ENCODE data around the gene NEK7.
"Not testable (repeated sequence)": the region's sequence is repeated elsewhere in the genome, so short reads cannot be mapped to it uniquely, and the experiment has no call there.

NEK7 gene

DNA sequence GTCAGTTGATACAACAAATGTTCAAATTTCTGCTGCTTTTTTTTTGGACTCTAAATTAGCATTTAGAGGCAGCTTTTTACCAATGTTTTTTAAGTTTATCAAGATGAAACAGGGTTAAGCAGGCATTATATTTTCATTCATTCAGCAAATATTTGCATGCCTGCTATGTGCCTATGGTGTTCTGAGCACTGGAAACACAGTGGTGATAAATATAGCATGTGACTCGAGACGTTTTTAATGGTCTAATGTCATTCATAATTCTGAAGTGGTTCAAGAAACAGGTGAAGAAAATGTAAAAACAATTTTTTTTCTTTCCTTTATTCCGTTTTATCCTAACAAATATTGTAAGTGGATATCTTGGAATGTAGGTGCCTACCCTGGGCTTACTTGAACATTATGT lies 26.8 kb downstream of the NEK7 start:
- no peaks in the 10 kb centered on the region for H3K36me3 ChIP-seq (ENCODE audit: control insufficient read depth in 1 of 2, insufficient read depth in 2 of 2, low read length in 2 of 2)
- peaks cover 35 to 42% of the 10 kb centered on the region in 2 donors for H3K4me1 ChIP-seq (ENCODE audit: control insufficient read depth in 1 of 2, insufficient read depth in 2 of 2, low read length in 2 of 2)
- no peaks in the 10 kb centered on the region for H3K9me3 ChIP-seq (ENCODE audit: control insufficient read depth in 1 of 2, low read length in 2 of 2)
- no peak overlapping the region for H3K27ac ChIP-seq (ENCODE audit: low read depth, low read length)
- H3K4me3 ChIP-seq (ENCODE audit: low read depth in 1 of 2, low read length in 2 of 2) = no peak overlapping the region
- H3K9ac ChIP-seq (ENCODE audit: low read depth in 1 of 2, low read length in 2 of 2) = no peak overlapping the region
- no peaks in the 10 kb centered on the region for H3K27me3 ChIP-seq (ENCODE audit: control insufficient read depth in 1 of 2, insufficient read depth in 2 of 2, low read length in 2 of 2)

DNA sequence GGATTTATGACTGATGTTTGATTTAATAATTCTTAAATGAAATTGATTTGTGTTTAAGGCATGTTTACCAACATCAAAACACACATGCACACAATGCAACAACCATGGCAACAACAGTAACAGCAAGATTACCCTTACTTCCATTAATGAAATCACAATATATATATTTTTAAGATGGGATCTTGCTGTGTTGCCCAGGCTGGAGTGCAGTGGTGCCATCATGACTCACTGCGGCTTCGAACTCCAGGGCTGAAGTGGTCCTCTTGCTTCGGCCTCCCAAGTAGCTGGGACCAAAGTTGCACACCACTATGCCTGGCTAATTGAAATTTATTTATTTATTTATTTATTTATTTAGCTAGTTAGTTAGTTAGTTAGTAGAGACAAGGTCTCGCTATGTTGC lies 27.7 kb downstream of the NEK7 start:
- H3K36me3 ChIP-seq (ENCODE audit: control insufficient read depth in 1 of 2, insufficient read depth in 2 of 2, low read length in 2 of 2) = no peaks in the 10 kb centered on the region
- no peak overlapping the region for H3K4me3 ChIP-seq (ENCODE audit: low read depth in 1 of 2, low read length in 2 of 2)
- H3K4me1 ChIP-seq (ENCODE audit: control insufficient read depth in 1 of 2, insufficient read depth in 2 of 2, low read length in 2 of 2) = peaks cover 36 to 46% of the 10 kb centered on the region in 2 donors
- no peak overlapping the region for H3K9ac ChIP-seq (ENCODE audit: low read depth in 1 of 2, low read length in 2 of 2)
- no peak overlapping the region for H3K27ac ChIP-seq (ENCODE audit: low read depth, low read length)
- H3K9me3 ChIP-seq (ENCODE audit: control insufficient read depth in 1 of 2, low read length in 2 of 2) = no peaks in the 10 kb centered on the region
- no peaks in the 10 kb centered on the region for H3K27me3 ChIP-seq (ENCODE audit: control insufficient read depth in 1 of 2, insufficient read depth in 2 of 2, low read length in 2 of 2)

DNA sequence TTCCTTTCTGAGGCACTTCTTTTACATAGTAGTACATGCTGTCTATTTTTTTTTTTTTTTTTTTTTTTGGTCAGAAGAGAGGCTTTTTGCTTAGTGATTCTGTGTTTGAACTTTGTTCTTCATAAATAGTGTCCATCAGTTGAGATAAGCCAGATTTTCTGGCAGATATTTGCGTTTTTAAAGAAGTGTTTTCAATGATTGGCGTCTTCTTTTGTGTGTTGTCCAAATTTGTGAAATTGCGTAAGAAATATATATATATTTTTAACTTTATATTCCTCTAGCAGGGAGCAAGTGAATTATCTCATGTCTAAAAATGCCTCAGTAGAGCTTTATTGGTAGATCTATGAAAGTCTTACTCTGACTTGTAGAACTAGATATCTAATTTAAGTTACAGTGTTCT lies 28.3 kb downstream of the NEK7 start:
- Histone ChIP-seq H3K36me3 (ENCODE audit: control insufficient read depth in 1 of 2, insufficient read depth in 2 of 2, low read length in 2 of 2) (no peaks in the 10 kb centered on the region), H3K4me1 (ENCODE audit: control insufficient read depth in 1 of 2, insufficient read depth in 2 of 2, low read length in 2 of 2) (peaks cover 34 to 41% of the 10 kb centered on the region in 2 donors), H3K4me3 (ENCODE audit: low read depth in 1 of 2, low read length in 2 of 2) (no peak overlapping the region), H3K9ac (ENCODE audit: low read depth in 1 of 2, low read length in 2 of 2) (no peak overlapping the region), H3K27ac (ENCODE audit: low read depth, low read length) (no peak overlapping the region), H3K27me3 (ENCODE audit: control insufficient read depth in 1 of 2, insufficient read depth in 2 of 2, low read length in 2 of 2) (no peaks in the 10 kb centered on the region), H3K9me3 (ENCODE audit: control insufficient read depth in 1 of 2, low read length in 2 of 2) (no peaks in the 10 kb centered on the region)

- Histone ChIP-seq H3K9ac (ENCODE audit: low read depth in 1 of 2, low read length in 2 of 2) (no peak overlapping the region), H3K27ac (ENCODE audit: low read depth, low read length) (no peak overlapping the region), H3K36me3 (ENCODE audit: control insufficient read depth in 1 of 2, insufficient read depth in 2 of 2, low read length in 2 of 2) (no peaks in the 10 kb centered on the region), H3K27me3 (ENCODE audit: control insufficient read depth in 1 of 2, insufficient read depth in 2 of 2, low read length in 2 of 2) (no peaks in the 10 kb centered on the region), H3K4me3 (ENCODE audit: low read depth in 1 of 2, low read length in 2 of 2) (no peak overlapping the region), H3K4me1 (ENCODE audit: control insufficient read depth in 1 of 2, insufficient read depth in 2 of 2, low read length in 2 of 2) (peaks cover 34 to 41% of the 10 kb centered on the region in 2 donors), H3K9me3 (ENCODE audit: control insufficient read depth in 1 of 2, low read length in 2 of 2) (no peaks in the 10 kb centered on the region)
Measured at GRCh38 chr1:198185759-198186158, 29.0 kb downstream of the NEK7 start.

DNA sequence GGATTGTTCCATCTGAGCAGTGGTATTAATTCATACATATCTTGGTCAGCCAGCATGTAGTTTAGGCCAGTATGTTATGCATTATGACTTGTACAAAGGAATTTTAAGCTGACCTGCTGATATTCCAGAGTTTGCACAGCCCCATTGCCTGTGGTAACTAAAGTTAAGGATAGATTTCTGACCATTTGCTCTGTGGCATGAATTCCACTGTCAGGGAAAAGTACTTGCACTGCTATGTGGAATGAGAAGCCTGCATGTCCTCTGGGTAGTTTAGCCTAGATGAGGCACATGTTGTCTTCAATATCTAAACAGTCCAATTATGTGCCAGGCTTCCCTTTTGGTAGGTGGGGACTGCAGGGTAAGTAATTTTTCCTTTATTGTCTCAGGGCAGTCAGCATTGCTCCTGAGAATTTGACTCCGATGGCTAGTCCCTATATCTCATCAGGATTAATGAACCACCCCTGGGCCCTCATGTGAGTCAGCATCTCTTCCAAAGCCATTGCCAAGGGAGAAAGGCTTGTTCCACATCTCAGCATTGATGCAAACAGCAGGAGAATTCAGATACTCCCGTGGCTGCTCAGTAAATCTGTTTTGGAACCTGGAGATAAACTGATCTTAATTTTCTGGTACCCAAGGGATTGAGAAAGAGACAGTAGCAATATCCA lies 30.2 kb downstream of the NEK7 start:
- no peaks in the 10 kb centered on the region for H3K27me3 ChIP-seq (ENCODE audit: control insufficient read depth in 1 of 2, insufficient read depth in 2 of 2, low read length in 2 of 2)
- H3K4me1 ChIP-seq (ENCODE audit: control insufficient read depth in 1 of 2, insufficient read depth in 2 of 2, low read length in 2 of 2) = peaks cover 34 to 41% of the 10 kb centered on the region in 2 donors
- H3K36me3 ChIP-seq (ENCODE audit: control insufficient read depth in 1 of 2, insufficient read depth in 2 of 2, low read length in 2 of 2) = no peaks in the 10 kb centered on the region
- H3K9ac ChIP-seq (ENCODE audit: low read depth in 1 of 2, low read length in 2 of 2) = no peak overlapping the region
- no peak overlapping the region for H3K27ac ChIP-seq (ENCODE audit: low read depth, low read length)
- H3K4me3 ChIP-seq (ENCODE audit: low read depth in 1 of 2, low read length in 2 of 2) = no peak overlapping the region
- H3K9me3 ChIP-seq (ENCODE audit: control insufficient read depth in 1 of 2, low read length in 2 of 2) = no peaks in the 10 kb centered on the region

- Histone ChIP-seq H3K9ac (ENCODE audit: low read depth in 1 of 2, low read length in 2 of 2) (no peak overlapping the region), H3K27ac (ENCODE audit: low read depth, low read length) (no peak overlapping the region), H3K36me3 (ENCODE audit: control insufficient read depth in 1 of 2, insufficient read depth in 2 of 2, low read length in 2 of 2) (no peaks in the 10 kb centered on the region), H3K27me3 (ENCODE audit: control insufficient read depth in 1 of 2, insufficient read depth in 2 of 2, low read length in 2 of 2) (no peaks in the 10 kb centered on the region), H3K9me3 (ENCODE audit: control insufficient read depth in 1 of 2, low read length in 2 of 2) (no peaks in the 10 kb centered on the region), H3K4me3 (ENCODE audit: low read depth in 1 of 2, low read length in 2 of 2) (peak overlapping the region in 1 of 2 donors; percentile 4), H3K4me1 (ENCODE audit: control insufficient read depth in 1 of 2, insufficient read depth in 2 of 2, low read length in 2 of 2) (peaks cover 34 to 41% of the 10 kb centered on the region in 2 donors)
Measured at GRCh38 chr1:198187973-198188588, 31.3 kb downstream of the NEK7 start.

GRCh38 chr1:198191117-198191516 lies 34.3 kb downstream of the NEK7 start:
- Histone ChIP-seq H3K9ac (ENCODE audit: low read depth in 1 of 2, low read length in 2 of 2) (no peak overlapping the region), H3K36me3 (ENCODE audit: control insufficient read depth in 1 of 2, insufficient read depth in 2 of 2, low read length in 2 of 2) (no peaks in the 10 kb centered on the region), H3K4me1 (ENCODE audit: control insufficient read depth in 1 of 2, insufficient read depth in 2 of 2, low read length in 2 of 2) (peaks cover 29 to 33% of the 10 kb centered on the region in 2 donors), H3K4me3 (ENCODE audit: low read depth in 1 of 2, low read length in 2 of 2) (no peak overlapping the region), H3K27me3 (ENCODE audit: control insufficient read depth in 1 of 2, insufficient read depth in 2 of 2, low read length in 2 of 2) (no peaks in the 10 kb centered on the region), H3K9me3 (ENCODE audit: control insufficient read depth in 1 of 2, low read length in 2 of 2) (no peaks in the 10 kb centered on the region), H3K27ac (ENCODE audit: low read depth, low read length) (no peak overlapping the region)

GRCh38 chr1:198193871-198194270 lies 37.1 kb downstream of the NEK7 start:
- not testable (repeated sequence) for H3K4me1 ChIP-seq (ENCODE audit: control insufficient read depth in 1 of 2, insufficient read depth in 2 of 2, low read length in 2 of 2)

DNA sequence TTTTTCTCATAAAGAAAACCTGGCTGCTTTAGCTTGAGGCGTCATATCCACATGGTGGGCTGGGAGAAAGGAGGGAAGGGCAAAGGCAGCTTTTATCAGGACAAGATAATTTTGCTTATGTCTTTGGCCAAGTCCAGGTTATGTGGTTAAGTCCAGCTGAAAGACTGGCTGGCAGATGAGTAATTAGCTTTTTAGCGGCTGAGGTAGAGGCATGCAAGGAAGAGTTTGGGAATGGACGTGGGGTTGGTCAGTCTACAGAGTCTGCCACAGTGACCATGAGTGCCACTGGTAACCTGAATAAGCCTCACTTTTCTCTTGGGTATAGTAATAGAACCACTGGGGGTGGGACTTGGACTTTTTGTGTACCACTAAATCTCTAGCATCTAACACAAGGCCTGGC lies 39.8 kb downstream of the NEK7 start:
- H3K4me3 ChIP-seq (ENCODE audit: low read depth in 1 of 2, low read length in 2 of 2) = no peak overlapping the region
- no peaks in the 10 kb centered on the region for H3K27me3 ChIP-seq (ENCODE audit: control insufficient read depth in 1 of 2, insufficient read depth in 2 of 2, low read length in 2 of 2)
- H3K36me3 ChIP-seq (ENCODE audit: control insufficient read depth in 1 of 2, insufficient read depth in 2 of 2, low read length in 2 of 2) = no peaks in the 10 kb centered on the region
- no peak overlapping the region for H3K27ac ChIP-seq (ENCODE audit: low read depth, low read length)
- no peaks in the 10 kb centered on the region for H3K9me3 ChIP-seq (ENCODE audit: control insufficient read depth in 1 of 2, low read length in 2 of 2)
- no peaks in the 10 kb centered on the region for H3K4me1 ChIP-seq (ENCODE audit: control insufficient read depth in 1 of 2, insufficient read depth in 2 of 2, low read length in 2 of 2)
- H3K9ac ChIP-seq (ENCODE audit: low read depth in 1 of 2, low read length in 2 of 2) = no peak overlapping the region

More at GRCh38 chr1:198193871-198194270, 37.1 kb downstream of the NEK7 start:
- not testable (repeated sequence) for H3K27me3 ChIP-seq (ENCODE audit: control insufficient read depth in 1 of 2, insufficient read depth in 2 of 2, low read length in 2 of 2); H3K36me3 ChIP-seq (ENCODE audit: control insufficient read depth in 1 of 2, insufficient read depth in 2 of 2, low read length in 2 of 2); H3K27ac ChIP-seq (ENCODE audit: low read depth, low read length); H3K4me3 ChIP-seq (ENCODE audit: low read depth in 1 of 2, low read length in 2 of 2); H3K9ac ChIP-seq (ENCODE audit: low read depth in 1 of 2, low read length in 2 of 2); H3K9me3 ChIP-seq (ENCODE audit: control insufficient read depth in 1 of 2, low read length in 2 of 2)

GRCh38 chr1:198197285-198197684 lies 40.5 kb downstream of the NEK7 start:
- H3K4me3 ChIP-seq (ENCODE audit: low read depth in 1 of 2, low read length in 2 of 2) = no peak overlapping the region
- no peaks in the 10 kb centered on the region for H3K9me3 ChIP-seq (ENCODE audit: control insufficient read depth in 1 of 2, low read length in 2 of 2)
- no peaks in the 10 kb centered on the region for H3K36me3 ChIP-seq (ENCODE audit: control insufficient read depth in 1 of 2, insufficient read depth in 2 of 2, low read length in 2 of 2)
- no peak overlapping the region for H3K9ac ChIP-seq (ENCODE audit: low read depth in 1 of 2, low read length in 2 of 2)
- no peak overlapping the region for H3K27ac ChIP-seq (ENCODE audit: low read depth, low read length)
- H3K27me3 ChIP-seq (ENCODE audit: control insufficient read depth in 1 of 2, insufficient read depth in 2 of 2, low read length in 2 of 2) = no peaks in the 10 kb centered on the region
- no peaks in the 10 kb centered on the region for H3K4me1 ChIP-seq (ENCODE audit: control insufficient read depth in 1 of 2, insufficient read depth in 2 of 2, low read length in 2 of 2)

Measured in duodenal mucosa (tissue), 2 donors.